ENCODE measurements around the gene EIF2D.
"Not testable (repeated sequence)": the region's sequence is repeated elsewhere in the genome, so short reads cannot be mapped to it uniquely, and the experiment has no call there.

EIF2D gene

DNA sequence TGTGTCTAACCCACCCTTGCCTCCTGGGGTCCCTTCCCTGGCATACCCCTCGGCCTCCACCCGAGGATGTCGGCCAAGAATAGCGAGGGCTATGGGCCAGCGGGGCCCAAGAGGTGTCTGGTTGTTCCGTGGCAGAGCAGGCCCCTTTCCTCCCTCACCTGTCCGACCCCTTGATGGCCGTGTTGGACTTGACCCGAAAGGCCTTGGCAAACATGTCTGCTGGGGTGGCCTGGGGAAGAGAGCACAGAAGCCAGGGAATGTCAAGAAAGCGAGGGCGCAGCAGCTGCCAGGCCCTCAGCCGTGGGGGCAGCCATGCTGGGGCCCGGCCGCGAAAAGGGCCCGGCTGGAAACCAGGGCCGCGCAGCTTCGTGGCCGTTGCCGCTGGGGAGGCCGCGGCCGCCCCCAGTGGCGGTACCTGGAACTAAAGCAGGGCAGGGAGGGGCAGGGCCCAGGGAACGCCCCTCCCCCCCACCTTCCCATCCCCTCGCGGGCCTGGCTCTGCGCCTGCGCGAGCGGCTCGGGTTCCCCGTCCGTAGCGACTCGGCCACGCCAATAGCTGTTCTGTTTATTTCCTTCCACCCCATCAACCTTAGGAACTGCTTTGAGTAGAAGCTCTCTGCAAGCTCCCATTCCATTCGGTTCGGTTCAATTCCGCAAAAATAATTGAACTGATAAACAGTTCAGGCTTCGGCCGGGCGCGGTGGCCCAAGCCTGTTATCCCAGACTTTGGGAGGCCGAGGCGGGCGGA is at the start of gene EIF2D:
Gene EIF2D (minus strand): TSS at position 337 of the 748 bp plus-strand sequence. CDS start 123 bp downstream, at position 214.
- peak; percentile 85 to 94 for DNase-seq (ENCODE audit: low read depth in 1 of 2, low spot score in 1 of 2)

DNA sequence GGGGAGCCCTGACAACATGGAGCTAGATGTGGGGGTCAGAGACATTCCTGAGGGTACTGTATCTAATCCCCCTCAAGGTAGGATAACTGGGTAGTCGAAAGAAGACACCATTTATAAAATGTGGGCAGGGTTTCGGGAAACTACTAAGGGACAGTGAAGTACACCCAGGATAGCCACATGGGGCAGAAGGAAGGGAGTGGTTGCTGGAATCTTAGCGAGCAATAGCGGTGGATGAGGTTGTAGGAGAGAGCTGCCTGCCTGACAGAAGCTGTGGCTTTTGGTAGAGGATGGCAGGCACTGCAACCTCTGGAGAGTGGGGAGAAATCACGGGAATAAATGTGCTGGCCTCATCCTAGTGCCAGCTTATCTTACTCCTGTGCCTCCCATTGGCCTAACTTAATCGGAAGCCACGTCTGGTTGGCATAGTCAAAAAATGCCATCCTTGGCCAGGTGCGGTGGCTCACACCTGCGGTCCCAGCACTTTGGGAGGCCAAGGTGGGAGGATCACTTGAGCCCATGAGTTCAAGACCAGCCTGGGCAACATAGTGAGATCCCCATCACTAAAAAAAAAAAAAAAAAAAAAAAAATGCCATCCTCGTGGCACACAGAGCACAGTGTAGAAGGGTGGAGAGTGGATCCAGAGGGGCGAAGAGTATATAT is 49.0 kb upstream of the EIF2D start:
- no peak for DNase-seq (ENCODE audit: low read depth in 1 of 2, low spot score in 1 of 2)

GRCh38 chr1:206660136-206660535 is 47.9 kb upstream of the EIF2D start:
- no peak for DNase-seq (ENCODE audit: low read depth in 1 of 2, low spot score in 1 of 2)

- DNase-seq (ENCODE audit: low read depth in 1 of 2, low spot score in 1 of 2): no peak
Measured at GRCh38 chr1:206658981-206659273, 46.7 kb upstream of the EIF2D start.

- DNase-seq (ENCODE audit: low read depth in 1 of 2, low spot score in 1 of 2): peak; percentile 10 to 13
Measured at GRCh38 chr1:206658264-206658980, 46.2 kb upstream of the EIF2D start.

DNA sequence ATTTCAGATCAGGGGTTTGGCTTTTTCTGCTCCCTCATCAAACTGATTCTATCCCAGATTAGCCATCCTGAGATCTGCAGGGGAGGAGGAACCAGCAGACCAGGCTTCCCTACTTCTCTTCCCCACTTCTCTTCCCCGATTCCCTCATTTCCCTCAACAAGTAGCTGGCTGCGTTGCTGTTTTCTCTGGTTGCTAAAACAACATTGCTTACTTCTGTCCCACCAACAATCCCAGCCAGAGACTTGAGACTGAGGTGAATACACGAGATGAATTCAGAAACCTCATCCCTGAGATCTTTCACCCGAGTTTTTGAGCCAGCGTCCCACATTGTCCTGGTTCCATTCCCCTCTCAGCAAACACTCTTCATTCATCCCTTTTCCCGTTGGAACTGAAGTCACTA is 45.5 kb upstream of the EIF2D start:
- no peak for DNase-seq (ENCODE audit: low read depth in 1 of 2, low spot score in 1 of 2)

DNA sequence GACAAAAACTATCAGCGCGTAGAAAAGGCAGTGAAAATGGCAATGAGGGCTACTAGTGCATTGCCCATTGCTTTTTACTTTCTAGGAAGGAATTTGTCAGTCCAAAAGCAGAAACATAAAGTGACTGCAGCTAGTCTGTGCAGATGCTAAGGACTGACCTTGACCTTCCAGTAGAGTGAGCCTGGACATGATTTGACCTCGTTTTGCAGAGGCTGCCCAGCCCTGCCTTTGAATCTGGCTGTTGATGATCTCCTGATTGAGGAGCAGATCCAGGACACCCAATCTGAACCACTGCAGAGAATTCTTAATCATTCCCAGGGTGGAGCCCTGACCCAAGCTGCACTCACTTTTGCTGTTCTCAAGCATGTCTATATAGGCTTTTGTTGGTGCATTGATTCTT is 44.7 kb upstream of the EIF2D start:
- no peak for DNase-seq (ENCODE audit: low read depth in 1 of 2, low spot score in 1 of 2)

DNA sequence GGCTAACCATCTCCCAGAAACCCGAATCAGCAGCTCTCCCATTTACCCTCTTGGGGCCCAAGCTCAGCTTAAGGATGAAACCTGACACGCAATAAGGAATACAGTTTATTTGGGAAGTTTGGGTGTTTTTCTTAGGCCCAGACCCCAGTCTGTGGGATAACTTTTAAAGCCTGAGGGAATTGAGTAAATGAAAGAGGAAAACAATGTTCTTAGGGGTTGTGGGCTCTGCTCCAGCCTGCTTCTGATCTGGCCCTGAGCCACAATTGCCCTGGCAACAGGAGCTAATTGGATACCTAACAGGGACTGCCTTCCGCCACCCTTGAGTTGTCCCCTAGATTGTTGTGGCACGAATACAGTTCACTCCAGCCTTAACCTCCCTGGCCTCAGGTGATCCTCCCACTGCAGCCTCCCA is 43.2 kb upstream of the EIF2D start:
- no peak for DNase-seq (ENCODE audit: low read depth in 1 of 2, low spot score in 1 of 2)

DNA sequence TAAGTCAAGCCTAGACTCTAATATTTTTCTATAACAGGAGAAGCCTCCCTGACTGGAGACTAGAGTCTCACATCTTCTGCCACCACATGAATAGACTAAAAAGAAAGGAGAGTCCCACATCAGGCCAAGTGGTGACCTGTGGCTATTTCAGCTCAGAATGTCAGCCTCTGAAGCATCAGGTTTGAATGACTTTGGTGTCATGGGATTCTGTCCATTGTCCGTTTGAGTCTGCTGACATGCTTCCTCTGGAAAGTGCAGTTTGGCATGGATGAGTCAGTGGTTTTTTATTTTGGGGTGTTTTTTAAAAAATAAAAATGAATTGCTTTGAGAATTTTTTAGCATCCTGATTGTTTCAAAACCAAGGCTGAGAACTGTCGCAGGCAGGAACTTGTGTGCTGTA is 42.6 kb upstream of the EIF2D start:
- no peak for DNase-seq (ENCODE audit: low read depth in 1 of 2, low spot score in 1 of 2)

DNA sequence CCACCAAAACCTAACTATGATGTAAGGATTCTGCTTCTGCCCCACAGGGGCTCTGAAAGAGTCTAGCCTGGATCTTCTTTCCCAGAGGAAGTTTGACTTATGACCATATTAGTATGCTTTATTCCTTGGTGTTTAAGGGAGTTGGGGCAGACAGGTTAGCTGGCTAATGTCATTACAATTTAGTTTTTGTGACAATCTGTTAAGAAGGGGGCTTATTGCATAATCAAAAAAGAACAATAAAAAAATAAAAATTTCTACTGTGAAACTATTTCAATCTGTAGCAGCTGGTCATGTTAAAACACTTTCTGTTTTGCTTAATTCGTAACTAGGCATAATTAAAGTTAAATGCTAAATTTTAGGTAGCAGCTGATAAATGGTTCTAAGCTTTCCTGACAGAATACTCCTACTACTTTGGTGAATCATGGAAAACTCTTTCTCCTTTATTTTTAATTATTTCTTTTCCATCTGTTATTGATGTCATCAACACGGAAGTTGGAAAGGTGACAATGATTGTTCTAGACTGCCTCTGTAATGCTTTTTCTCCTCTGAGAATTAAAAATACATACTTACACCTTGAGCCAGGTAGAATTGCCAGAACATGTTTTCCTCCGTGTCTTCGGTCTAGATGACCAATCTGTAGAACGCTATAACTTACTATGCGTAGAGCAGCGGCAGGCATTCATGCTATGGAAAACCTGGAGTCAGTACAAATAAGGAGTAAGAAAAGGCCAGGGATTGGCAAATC is 41.6 kb upstream of the EIF2D start:
- no peak for DNase-seq (ENCODE audit: low read depth in 1 of 2, low spot score in 1 of 2)

GRCh38 chr1:206651958-206652890 is 40.0 kb upstream of the EIF2D start:
- DNase-seq (ENCODE audit: low read depth in 1 of 2, low spot score in 1 of 2): no peak

DNA sequence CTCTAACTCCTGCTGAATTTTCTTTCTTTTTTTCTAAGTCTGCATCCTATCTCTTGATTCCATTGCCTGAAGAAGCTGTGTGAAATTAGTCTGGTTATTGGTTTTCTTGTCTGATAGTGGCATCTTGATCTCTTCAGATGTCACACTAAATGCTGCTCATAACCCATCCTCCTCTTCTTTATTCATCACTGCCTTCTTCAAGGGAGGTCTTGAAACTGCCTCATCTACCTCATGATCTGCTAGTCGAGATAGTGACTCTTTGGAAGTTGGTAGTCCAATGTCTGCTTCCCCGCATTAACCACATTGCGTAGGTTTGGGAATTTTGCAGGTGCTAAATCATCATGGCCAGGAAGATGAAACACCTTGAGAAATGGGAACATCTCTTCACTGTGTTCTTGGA is 38.7 kb upstream of the EIF2D start:
- no peak for DNase-seq (ENCODE audit: low read depth in 1 of 2, low spot score in 1 of 2)

DNA sequence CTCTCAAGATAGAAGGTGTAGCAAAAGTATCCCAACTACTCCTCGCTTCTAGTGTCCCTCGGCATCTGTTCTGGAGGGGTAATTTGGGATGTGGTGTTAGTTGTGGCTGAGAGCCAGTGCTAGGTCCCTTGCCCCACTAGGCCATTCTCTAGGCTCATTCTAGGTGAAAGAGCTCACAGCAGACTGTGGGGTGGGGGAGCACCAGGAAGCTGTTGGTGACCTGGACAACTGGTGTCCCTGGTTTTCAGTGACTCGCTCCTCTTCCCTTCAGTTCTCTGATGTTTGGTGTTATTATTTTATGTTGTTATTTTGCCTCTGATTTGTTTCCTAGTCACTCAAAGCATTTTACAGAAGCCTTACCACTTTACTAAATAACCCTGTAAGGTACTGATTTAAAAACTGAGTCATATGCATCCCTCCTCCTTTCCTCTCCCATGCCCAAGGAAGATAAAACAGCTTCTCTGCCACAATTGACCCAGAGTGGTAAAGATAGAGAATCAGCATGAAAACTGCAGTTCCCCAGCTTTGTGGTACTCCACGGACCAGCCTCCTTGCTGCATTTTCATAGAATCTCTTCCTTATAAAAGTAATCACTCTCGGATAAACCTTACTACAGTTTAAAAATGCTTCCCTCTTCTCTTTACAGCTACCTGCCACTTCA is 37.1 kb upstream of the EIF2D start:
- DNase-seq (ENCODE audit: low read depth in 1 of 2, low spot score in 1 of 2): no peak

GRCh38 chr1:206647224-206647623 is 35.0 kb upstream of the EIF2D start:
- DNase-seq (ENCODE audit: low read depth in 1 of 2, low spot score in 1 of 2): no peak

DNA sequence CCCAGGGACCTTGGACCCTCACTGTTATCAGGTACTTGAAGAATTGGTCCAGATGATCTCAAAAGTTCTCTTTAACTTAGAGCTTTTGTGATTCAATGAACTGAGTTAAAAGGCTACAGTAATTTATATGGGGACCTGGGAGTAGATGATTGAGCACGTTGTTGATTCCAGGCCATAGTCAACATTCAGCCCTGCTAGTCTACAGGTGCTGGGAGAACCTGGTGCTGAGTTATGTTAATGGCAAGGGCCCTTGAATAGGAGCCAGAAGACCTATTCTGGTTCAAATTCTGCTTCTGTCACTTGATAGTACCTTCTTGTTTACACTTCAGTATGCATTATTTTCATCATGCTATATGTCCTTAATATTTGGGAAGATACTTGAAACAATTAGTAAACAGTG is 34.2 kb upstream of the EIF2D start:
- no peak for DNase-seq (ENCODE audit: low read depth in 1 of 2, low spot score in 1 of 2)

- no peak for DNase-seq (ENCODE audit: low read depth in 1 of 2, low spot score in 1 of 2)
Measured at GRCh38 chr1:206643118-206643698, 30.9 kb upstream of the EIF2D start.

DNA sequence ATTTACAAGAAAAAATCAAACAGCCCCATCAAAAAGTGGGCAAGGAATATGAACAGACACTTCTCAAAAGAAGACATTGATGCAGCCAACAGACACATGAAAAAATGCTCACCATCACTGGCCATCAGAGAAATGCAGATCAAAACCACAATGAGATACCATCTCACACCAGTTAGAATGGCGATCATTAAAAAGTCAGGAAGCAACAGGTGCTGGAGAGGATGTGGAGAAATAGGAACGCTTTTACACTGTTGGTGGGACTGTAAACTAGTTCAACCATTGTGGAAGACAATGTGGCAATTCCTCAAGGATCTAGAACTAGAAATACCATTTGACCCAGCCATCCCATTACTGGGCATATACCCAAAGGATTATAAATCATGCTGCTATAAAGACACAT is 29.8 kb upstream of the EIF2D start:
- DNase-seq (ENCODE audit: low read depth in 1 of 2, low spot score in 1 of 2): not testable (repeated sequence)

- DNase-seq (ENCODE audit: low read depth in 1 of 2, low spot score in 1 of 2): no peak
Measured at GRCh38 chr1:206637605-206638004, 25.3 kb upstream of the EIF2D start.

DNA sequence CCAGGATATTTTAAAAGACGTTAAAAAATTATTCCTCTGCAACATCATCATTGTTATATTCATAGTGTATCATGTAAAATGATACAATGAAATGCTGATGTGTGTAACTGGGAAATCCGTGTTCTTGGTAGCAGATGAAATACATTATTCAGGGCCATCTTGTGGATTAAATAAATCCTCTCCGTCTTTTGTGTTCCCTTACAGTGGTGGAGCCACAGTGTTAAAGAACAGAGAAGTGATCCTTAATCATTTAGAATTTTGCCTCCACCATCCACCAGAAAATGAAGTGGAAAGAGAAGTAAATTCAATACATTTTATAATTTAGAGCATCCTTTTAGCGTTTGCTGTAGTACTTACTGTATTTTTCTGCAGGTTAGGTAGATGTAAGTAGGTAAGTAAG is 24.4 kb upstream of the EIF2D start:
- no peak for DNase-seq (ENCODE audit: low read depth in 1 of 2, low spot score in 1 of 2)

GRCh38 chr1:206635978-206636345 is 23.7 kb upstream of the EIF2D start:
- no peak for DNase-seq (ENCODE audit: low read depth in 1 of 2, low spot score in 1 of 2)
